Kidney glomerular epithelial cell (primary cell): ENCODE measurements around the gene DDI2.
"Not testable (repeated sequence)": the region's sequence is repeated elsewhere in the genome, so short reads cannot be mapped to it uniquely, and the experiment has no call there.

Source experiments
- DNase-seq: peaks from one replicate; lab custom pipeline; 2025; lab: John Stamatoyannopoulos, UW

The DDI2 gene

GRCh38 chr1:15617173-15618076 is at the start of gene DDI2:
Gene DDI2, plus strand, starts transcription at chr1:15617458. Its CDS starts 213 bp downstream, at chr1:15617671.
- peak; percentile 97 for DNase-seq

DNA sequence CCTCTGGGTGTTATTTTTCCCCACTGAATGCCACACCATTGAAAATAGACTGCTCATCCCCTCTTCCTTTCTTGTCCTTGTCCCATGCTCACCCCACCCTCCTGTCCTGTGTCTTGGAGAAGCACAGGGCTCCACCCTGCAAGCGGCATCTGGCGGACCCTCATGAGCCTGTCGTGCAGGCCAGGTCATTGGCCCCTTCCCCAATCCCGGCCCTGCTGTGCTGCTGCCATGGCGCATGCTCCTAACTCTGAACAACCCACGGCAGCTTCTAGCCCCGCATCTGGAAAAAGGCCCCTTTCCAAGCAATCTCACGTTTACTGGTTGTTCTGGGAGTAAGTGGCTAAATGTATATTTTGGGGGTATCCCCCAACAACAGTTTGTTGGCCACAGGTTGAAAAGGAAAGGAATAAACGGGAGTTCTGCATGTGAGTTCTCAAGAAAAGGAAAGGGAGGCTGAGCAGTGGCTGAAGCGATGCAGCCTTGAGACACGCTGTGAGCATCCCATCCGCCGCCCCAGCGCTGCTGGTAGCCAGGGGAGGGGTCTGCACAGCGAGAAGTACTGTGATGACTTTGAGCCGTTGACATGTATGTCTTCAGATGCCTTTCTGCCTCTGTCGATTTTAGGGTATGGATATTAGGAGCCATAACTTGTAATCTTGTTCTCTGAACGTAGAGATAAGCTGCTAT is 48.7 kb upstream of the DDI2 start:
- no peak for DNase-seq

GRCh38 chr1:15570861-15571260 is 46.4 kb upstream of the DDI2 start:
- DNase-seq = no peak

GRCh38 chr1:15571266-15571665 is 46.0 kb upstream of the DDI2 start:
- DNase-seq = no peak

DNA sequence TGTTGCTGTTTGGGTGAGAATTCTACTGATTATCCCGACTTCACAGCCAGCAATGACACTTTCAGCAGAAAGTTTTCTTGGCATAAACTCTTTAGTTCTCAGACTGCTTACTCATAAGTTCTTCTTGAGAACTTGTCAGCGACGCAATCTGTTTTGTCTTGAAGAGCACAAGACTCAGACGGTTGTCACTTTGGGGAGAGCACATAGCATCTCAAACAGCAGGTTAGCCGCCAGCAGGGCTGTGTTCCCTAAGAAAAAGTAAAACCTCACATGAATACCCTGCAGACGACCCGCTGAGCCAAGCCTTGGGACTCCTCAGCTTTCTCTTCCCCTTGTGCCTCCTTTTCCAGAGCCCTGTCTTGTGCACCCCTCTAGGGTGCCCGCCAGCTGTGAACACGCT is 43.8 kb upstream of the DDI2 start:
- DNase-seq = no peak

GRCh38 chr1:15574741-15575140 is 42.5 kb upstream of the DDI2 start:
- no peak for DNase-seq

DNA sequence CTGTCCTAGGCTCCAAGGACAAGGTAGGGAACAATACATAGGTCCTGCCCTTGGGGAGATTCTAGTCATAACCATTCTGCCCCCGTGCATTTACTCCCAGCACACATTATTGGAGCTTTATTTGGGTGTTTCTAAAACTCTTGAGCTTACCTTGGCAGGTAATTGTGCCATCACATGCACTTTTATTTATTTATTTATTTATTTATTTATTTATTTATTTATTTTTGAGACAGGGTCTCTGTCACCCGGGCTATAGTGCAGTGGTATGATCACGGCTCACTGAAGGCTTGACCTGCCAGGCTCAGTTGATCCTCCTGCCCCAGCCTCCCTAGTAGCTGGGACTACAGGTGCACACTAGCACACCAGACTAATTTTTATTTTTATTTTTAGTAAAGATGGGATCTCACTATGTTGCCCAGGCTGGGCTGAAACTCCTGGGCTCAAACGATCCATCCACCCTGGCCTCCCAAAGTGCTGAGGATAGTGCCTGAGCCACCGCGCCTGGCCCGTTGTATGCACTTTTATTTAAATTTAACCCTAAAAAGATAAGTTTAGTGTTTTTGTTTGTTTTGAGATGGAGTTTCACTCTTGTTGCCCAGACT is 41.6 kb upstream of the DDI2 start:
- DNase-seq = no peak

- DNase-seq = no peak
Measured at GRCh38 chr1:15577691-15578090, 39.6 kb upstream of the DDI2 start.

DNA sequence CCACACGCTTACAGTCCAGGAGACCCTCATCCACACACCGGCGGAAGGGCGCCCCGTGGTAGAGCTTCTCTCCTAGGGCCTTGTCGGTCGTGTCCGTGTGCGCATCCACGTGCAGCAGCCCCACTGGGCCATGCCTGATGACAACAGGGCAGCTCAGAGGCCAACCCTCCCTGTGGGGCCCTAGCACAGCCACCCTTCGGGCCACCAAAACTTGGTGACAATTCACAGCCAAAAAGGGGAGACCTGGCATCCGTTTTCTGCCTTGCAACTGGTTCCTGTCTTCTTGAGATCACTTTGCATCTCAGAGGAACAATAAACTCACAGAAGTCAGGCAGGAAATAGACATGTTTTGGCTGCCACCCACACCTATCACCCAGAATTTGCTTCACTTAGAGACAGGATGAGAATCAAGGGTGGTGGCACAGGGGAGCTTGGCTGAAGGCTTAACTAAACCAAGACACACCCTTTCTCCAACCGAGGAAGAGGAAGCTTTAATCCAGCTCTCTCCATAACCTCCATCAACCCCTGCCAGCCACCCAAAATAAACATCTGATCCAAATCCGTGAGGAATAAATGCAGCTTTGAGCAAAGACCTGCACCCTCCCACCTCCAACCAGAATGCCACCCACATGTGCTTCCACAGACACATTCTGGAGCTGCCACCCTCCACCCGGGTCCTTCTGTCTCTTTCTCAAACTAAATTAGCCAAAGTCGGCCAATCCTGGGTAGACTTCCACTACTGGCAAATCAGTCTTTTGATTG is 38.2 kb upstream of the DDI2 start:
- no peak for DNase-seq

DNA sequence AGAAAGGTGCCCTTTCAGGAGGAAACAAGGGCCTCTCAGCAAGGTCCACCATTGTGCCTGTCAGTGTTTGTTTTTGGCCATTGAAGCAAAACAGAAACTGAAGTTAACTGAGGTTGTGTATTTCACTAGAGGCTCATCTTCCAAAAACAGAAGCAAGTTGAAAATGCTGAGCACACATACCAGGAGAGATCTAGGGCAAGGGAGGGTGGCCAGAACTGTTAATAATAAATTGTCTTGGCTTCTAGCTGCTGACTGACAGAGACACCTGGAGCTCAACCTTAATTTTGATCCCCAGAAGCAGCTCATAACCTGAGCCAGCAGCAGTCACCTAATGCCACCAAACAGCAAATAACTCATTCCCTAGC is 37.6 kb upstream of the DDI2 start:
- DNase-seq = no peak

DNA sequence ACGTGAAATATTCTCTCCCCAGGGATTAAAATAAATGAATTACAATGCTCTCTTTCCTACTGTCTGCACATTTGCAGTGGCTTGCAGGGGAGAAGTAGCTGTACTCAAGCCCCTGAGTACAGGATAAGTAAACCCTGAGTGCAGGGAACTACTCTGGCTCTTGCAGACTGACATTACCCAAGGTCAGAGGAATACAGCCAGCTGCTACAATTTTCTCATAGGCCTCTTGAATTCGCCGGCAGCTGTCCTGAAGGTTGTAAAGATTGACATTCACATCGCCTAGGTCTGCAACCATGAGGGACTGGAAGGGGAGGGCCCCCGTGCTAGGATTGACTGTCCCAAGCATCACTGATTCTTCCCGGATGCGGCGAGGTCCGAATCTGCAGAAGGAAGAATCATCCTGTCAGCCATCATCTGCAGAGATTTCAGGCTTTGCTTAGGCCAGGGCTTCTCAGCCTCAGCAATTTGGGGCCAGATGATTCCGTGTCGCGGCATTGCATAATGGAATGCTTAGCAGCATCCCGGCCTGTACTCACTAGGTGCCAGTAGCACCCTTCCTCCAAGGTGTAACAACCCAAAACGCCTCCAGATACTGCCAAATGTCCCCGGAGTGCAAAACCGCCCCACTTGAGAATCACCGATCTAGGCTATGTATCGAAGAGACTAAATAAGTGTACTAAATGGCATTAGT is 34.1 kb upstream of the DDI2 start:
- no peak for DNase-seq

GRCh38 chr1:15584489-15585363 is 32.5 kb upstream of the DDI2 start, which contains the start of gene AGMAT:
Gene AGMAT, minus strand, starts transcription at chr1:15585051. Its CDS starts 84 bp downstream, at chr1:15584967.
- DNase-seq = no peak

DNA sequence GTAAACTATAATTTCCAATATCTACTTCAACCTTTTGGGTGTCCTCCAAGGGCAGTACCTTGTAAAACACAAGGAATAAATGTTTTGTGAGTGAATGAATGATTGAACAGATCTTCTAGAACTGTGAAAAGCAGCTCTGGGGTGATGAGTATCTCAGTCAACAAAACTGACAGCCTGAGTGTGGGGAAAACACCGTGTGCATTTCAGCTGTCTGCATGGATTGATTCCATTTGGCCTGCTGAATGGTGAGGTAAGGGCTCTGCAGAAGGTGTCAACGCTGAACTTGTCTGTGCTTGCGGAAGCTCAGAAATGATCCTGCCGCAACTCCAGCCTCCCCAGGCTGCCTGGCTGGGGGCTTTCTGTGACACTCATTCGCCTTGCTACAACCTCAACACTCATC is 25.0 kb upstream of the DDI2 start:
- DNase-seq = no peak

DNA sequence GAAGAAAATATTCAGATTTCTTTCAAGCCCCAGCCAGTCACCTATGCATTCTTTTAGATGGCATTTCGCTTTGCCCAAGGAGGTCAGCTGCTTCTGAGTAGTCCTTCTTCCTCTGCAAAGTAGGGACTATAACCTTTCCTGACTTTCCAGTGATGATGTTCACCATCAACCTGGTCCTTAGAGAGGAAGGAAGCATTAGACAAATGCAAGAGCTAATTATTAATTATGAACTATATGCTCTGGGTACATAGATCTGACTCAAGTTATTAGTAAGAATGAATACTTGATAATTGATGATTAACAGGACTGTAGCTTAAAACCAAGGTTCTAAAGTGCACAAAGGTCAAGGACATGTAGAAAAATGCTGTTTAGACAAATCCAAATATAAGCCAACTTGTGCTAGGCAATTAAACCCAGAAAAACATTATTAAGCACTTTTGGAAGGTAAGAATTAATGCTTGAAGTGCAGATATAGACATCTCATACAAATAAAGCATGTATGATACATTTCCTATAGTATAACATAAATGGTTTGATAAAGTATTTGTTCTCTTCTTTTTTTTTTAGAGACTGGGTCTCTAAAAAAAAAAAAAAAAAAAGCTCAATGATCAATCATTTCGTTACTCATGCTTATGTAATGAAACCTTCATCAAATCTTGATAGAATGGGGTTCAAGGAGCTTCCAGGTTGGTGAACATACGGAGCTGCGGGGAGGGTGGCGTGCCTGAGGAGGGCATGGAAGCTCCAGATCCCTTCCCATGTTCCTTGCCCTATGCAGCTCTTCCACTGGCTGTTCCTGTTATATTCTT is 21.2 kb upstream of the DDI2 start:
- DNase-seq = no peak

- no peak for DNase-seq
Measured at GRCh38 chr1:15598436-15598835, 18.8 kb upstream of the DDI2 start.

- DNase-seq = peak; percentile 90
Measured at GRCh38 chr1:15603050-15603965, 13.9 kb upstream of the DDI2 start.

- not testable (repeated sequence) for DNase-seq
Measured at GRCh38 chr1:15603966-15604282, 13.3 kb upstream of the DDI2 start.

DNA sequence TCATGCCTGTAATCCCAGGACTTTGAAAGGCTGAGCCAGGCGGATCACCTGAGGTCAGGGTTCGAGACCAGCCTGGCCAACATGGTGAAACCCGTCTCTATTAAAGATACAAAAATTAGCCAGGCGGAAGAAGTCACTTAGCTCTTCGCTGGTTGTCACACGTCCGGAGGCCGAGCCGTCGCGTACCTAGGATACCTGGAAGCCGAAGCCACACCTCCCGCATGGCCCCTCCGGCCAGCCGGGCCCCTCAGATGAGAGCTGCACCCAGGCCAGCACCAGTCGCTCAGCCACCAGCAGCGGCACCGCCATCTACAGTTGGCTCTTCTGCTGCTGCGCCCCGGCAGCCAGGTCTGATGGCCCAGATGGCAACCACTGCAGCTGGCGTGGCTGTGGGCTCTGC is 12.9 kb upstream of the DDI2 start:
- not testable (repeated sequence) for DNase-seq
